HepG2 (cell line): ENCODE measurements around the gene RASD1. TPM values are rescaled to one million over a fixed set of nuclear protein-coding genes. Genes with fewer than 3 reads are reported as not detected.

ENCODE experiments used
- ATAC-seq: fragments of 200-7000 bp; cut with Tn5 transposase; 3 replicates; pipeline ENCODE4 v1.9.1; 2020; ENCODE audit warnings: mild to moderate bottlenecking, moderate library complexity
- BruUV-seq: library from RNA; stranded (reverse); fragments of 400-500 nt; replicated peaks from 2 replicates; lab custom pipeline; 2021; lab: Mats Ljungman, UMichigan
- CTCF ChIA-PET: fragments of 300-600 bp; formaldehyde crosslinking; extraction: SDS; loops from one replicate; lab custom pipeline; 2021; ENCODE audit warnings: low total read pairs, inconsistent platforms, low intra/inter-chr PET ratio; lab: Yijun Ruan, JAX
- POLR2A ChIA-PET: fragments of 350-600 bp; sonication (Branson Sonifier 250); formaldehyde crosslinking; loops from one replicate; lab custom pipeline; 2020; ENCODE audit warnings: antibody characterized with exemption, inconsistent platforms; lab: Yijun Ruan, JAX
- DNase-seq: peaks from one replicate; pipeline ENCODE4 v3.0.0-alpha.2; 2015; ENCODE audit warnings: low spot score
- FAIRE-seq: peaks from 3 replicates; lab custom pipeline; 2011; peaks lifted over from hg19 to GRCh38; lab: Jason Lieb, UNC
- H2AFZ ChIP-seq: one replicate; pipeline ENCODE4 v1.6.1; 2011; ENCODE audit warnings: low read length, inconsistent platforms
- H3K27ac ChIP-seq: fragments of 300-600 bp; 3 replicates; pipeline ENCODE4 v1.8.0; 2011; ENCODE audit warnings: mixed run types, mild to moderate bottlenecking, mixed read lengths, low read length, inconsistent platforms; ENCODE audit not compliant: insufficient read depth; ENCODE audit errors: extremely low read length
- H3K27me3 ChIP-seq, 2 experiments: fragments of 200-600 bp in 1 of 2; 2 replicates in 1 of 2; 3 replicates in 1 of 2; pipeline versions ENCODE4 v1.6.0 to v1.8.0; 2011; ENCODE audit warnings: low read length in 2 of 2, mild to moderate bottlenecking in 2 of 2, moderate library complexity in 2 of 2, inconsistent platforms in 1 of 2; ENCODE audit not compliant: insufficient read depth in 2 of 2, control insufficient read depth in 1 of 2
- H3K36me3 ChIP-seq, 2 experiments: fragments of 200-600 bp in 1 of 2; replicated peaks in 1 of 2; 2 replicates in 1 of 2; 3 replicates in 1 of 2; pipeline versions ENCODE4 v1.5.1 to v1.8.0; 2011; ENCODE audit warnings: low read length in 2 of 2, inconsistent platforms in 1 of 2; ENCODE audit not compliant: insufficient read depth in 2 of 2, control insufficient read depth in 1 of 2
- H3K4me1 ChIP-seq: 2 replicates; pipeline ENCODE4 v1.5.1; 2012; ENCODE audit warnings: low read length, inconsistent platforms; ENCODE audit not compliant: insufficient read depth
- H3K4me2 ChIP-seq: 2 replicates; pipeline ENCODE4 v1.6.0; 2011; ENCODE audit warnings: low read depth, low read length, inconsistent platforms
- H3K4me3 ChIP-seq, 3 experiments: fragments of 200-600 bp in 1 of 3; sonication (generic), shearing (Covaris generic) in 1 of 3; replicated peaks in 1 of 3; 2 replicates each; pipeline ENCODE4 v1.5.1; 2011 to 2016; ENCODE audit warnings: low read length in 3 of 3, inconsistent platforms in 2 of 3, low read depth in 2 of 3, mild to moderate bottlenecking in 2 of 3, control low read depth in 1 of 3, mixed read lengths in 1 of 3; ENCODE audit not compliant: insufficient read depth in 1 of 3
- H3K79me2 ChIP-seq: one replicate; pipeline ENCODE4 v1.6.1; 2011; ENCODE audit warnings: low read length, inconsistent platforms; ENCODE audit not compliant: insufficient read depth
- H3K9ac ChIP-seq: 2 replicates; pipeline ENCODE4 v1.6.0; 2011; ENCODE audit warnings: mild to moderate bottlenecking, low read depth, low read length, inconsistent platforms; ENCODE audit not compliant: insufficient read depth
- H3K9me3 ChIP-seq: 2 replicates; pipeline ENCODE4 v1.5.1; 2012; ENCODE audit warnings: mild to moderate bottlenecking, low read length
- H4K20me1 ChIP-seq: 2 replicates; pipeline ENCODE4 v1.6.0; 2011; ENCODE audit warnings: inconsistent platforms, mild to moderate bottlenecking, low read length, moderate library complexity; ENCODE audit not compliant: insufficient read depth
- KLF9 ChIP-seq: IDR thresholded peaks from 2 replicates; pipeline ENCODE4 v1.6.1; 2016; ENCODE audit warnings: low read depth
- MBD4 ChIP-seq: IDR thresholded peaks from 2 replicates; pipeline ENCODE4 v1.6.1; 2012; ENCODE audit warnings: low read length, inconsistent platforms, borderline replicate concordance
- NBN ChIP-seq: fragments of 450-650 bp; conservative IDR thresholded peaks from 2 replicates; pipeline ENCODE4 v1.6.1; 2017
- PAX8 ChIP-seq: sonication (generic); formaldehyde crosslinking; IDR thresholded peaks from 2 replicates; pipeline ENCODE4 v1.8.0; 2022; ENCODE audit warnings: mild to moderate bottlenecking, missing genetic modification reagents, borderline replicate concordance
- SMARCC2 ChIP-seq: fragments of 450-650 bp; IDR thresholded peaks from 2 replicates; pipeline ENCODE4 v1.6.1; 2017; ENCODE audit warnings: antibody characterized with exemption, mild to moderate bottlenecking
- XRCC5 ChIP-seq: fragments of 200-400 bp; formaldehyde crosslinking; optimal IDR thresholded peaks from 2 replicates; pipeline ENCODE3; 2017; ENCODE audit warnings: mild to moderate bottlenecking, low read length
- ZMYM2 ChIP-seq: sonication (generic); formaldehyde crosslinking; IDR thresholded peaks from 2 replicates; pipeline ENCODE4 v1.8.0; 2022; ENCODE audit warnings: mild to moderate bottlenecking, missing genetic modification reagents
- ZNF382 ChIP-seq: sonication (generic); formaldehyde crosslinking; IDR thresholded peaks from 2 replicates; pipeline ENCODE4 v1.5.0; 2020; ENCODE audit warnings: missing genetic modification reagents, mild to moderate bottlenecking, borderline replicate concordance
- ZNF816 ChIP-seq: sonication (generic); formaldehyde crosslinking; IDR thresholded peaks from 2 replicates; pipeline ENCODE4 v1.8.0; 2022; ENCODE audit warnings: missing genetic modification reagents, mild to moderate bottlenecking, borderline replicate concordance
- WGBS: methylation state at CpG from one replicate; pipeline ENCODE4 v1.1.6; 2017; ENCODE audit warnings: low lambda C conversion rate; 5-methylcytosine and 5-hydroxymethylcytosine counted together
- in situ Hi-C: cut with HindIII; loops from 2 replicates; pipeline ENCODE4 v1.10.0; 2017; ENCODE audit warnings: low pct_unique_long_range_greater_than_20kb; ENCODE audit not compliant: extremely low pct_ligation_motif_present
- intact Hi-C: fragments of 100-400 bp; cut with micrococcal nuclease; formaldehyde crosslinking; loops from one replicate; pipeline ENCODE4 v1.10.0; 2022; ENCODE audit not compliant: unreplicated experiment
- polyA plus RNA-seq, 8 experiments: library from polyadenylated mRNA; depleted of rRNA in 3 of 8; stranded (reverse) in 7 of 8; unstranded in 1 of 8; fragments of >200 nt; fragmentation: Illumina TruSeq in 4 of 8; extraction: Trizol in 4 of 8; gene quantifications; 2 replicates each; pipeline versions ENCODE4 v1.2.1 to v1.2.3, GENCODE V29; 2011 to 2016; ENCODE audit warnings: low read depth in 4 of 8, missing spikeins in 1 of 8, mixed read lengths in 1 of 8; ENCODE audit not compliant: insufficient read depth in 1 of 8
- total RNA-seq, 5 experiments: library from RNA; depleted of rRNA; stranded (reverse); fragments of >200 nt; fragmentation: Illumina TruSeq; extraction: Trizol; gene quantifications; 2 replicates each; pipeline ENCODE4 v1.2.3, GENCODE V29; 2016; ENCODE audit warnings: low read depth in 1 of 5
- TF ChIP-seq, protein P1 (sequence below): sonication (generic); formaldehyde crosslinking; IDR thresholded peaks from 2 replicates; pipeline ENCODE4 v1.4.0; 2020; ENCODE audit warnings: missing genetic modification reagents, low read depth, mild to moderate bottlenecking, borderline replicate concordance
- TF ChIP-seq, protein P2 (sequence below): sonication (generic); formaldehyde crosslinking; IDR thresholded peaks from 2 replicates; pipeline ENCODE4 v1.4.0; 2020; ENCODE audit warnings: missing genetic modification reagents
- TF ChIP-seq, protein P3 (sequence below): sonication (generic); formaldehyde crosslinking; IDR thresholded peaks from 2 replicates; pipeline ENCODE4 v1.5.0; 2020; ENCODE audit warnings: missing genetic modification reagents, mild to moderate bottlenecking, borderline replicate concordance
- TF ChIP-seq, protein P4 (sequence below): sonication (generic); formaldehyde crosslinking; IDR thresholded peaks from 2 replicates; pipeline ENCODE4 v1.4.0; 2020; ENCODE audit warnings: low read depth, missing genetic modification reagents
- TF ChIP-seq, protein P5 (sequence below): IDR thresholded peaks from 2 replicates; pipeline ENCODE4 v1.6.1; 2016; ENCODE audit warnings: missing compliant biosample characterization, missing genetic modification reagents, borderline replicate concordance
- TF ChIP-seq, protein P6 (sequence below): sonication (generic); formaldehyde crosslinking; IDR thresholded peaks from 2 replicates; pipeline ENCODE4 v1.8.0; 2022; ENCODE audit warnings: mild to moderate bottlenecking, missing genetic modification reagents, moderate library complexity

RASD1 gene
- total and polyA plus RNA-seq, 2 of the 13 experiments (the other 11 are each of a cell fraction or from before 2014, with no cell fraction given): 1.6 to 4.2 TPM

DNA sequence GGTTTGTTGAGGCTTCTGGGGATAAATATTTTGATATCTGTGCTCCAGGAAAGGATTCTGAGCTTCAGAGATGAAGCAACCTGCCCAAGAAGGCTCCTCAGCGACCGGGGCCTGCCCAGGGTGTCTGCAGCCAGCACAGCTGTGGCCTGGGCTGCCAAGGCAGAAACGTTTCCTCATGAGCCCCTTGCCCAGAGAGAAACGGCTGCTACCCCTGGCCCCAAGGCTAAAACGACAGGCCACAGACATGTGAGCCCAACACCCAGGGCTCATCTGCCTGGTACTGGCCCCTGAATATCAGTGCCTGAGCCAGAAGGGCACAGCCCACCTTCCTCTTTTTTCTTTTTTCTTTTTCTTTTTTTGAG, 45.4 kb upstream of the RASD1 start:
- Histone ChIP-seq H3K27me3 (no peaks in the 10 kb centered on the region), H3K4me3 (no peak overlapping the region), H3K36me3 (no peaks in the 10 kb centered on the region; a peak in 1 of 5 replicates), H3K9me3 (no peaks in the 10 kb centered on the region), H3K4me2 (no peak overlapping the region), H3K27ac (no peak overlapping the region), H3K9ac (no peak overlapping the region), H3K79me2 (no peaks in the 10 kb centered on the region), H4K20me1 (no peaks in the 10 kb centered on the region), H3K4me1 (peaks cover 53% of the 10 kb centered on the region), H2AFZ (no peak overlapping the region)
- ATAC-seq (no peak), DNase-seq (no peak), FAIRE-seq (no peak)
- 79% methylated on average over 1 of the region's 5 CpGs for WGBS
- in situ Hi-C loops: no loop called here
- no TSS peak for BruUV-seq
- CTCF ChIA-PET: no interaction called here
- intact Hi-C loops: no loop called here
- POLR2A ChIA-PET: interaction anchor here (1.5 kb wide), 1 partner anchor 45 kb away, joined by 5 read pairs; no protein-coding TSS in a partner anchor
- no peak for TF ChIP-seq KLF9 (CRISPR knock-in tag)
- no peak for TF ChIP-seq ZNF382 (CRISPR knock-in tag)
- no peak for TF ChIP-seq NBN
- TF ChIP-seq SMARCC2: no peak
- TF ChIP-seq MBD4: no peak
- TF ChIP-seq, protein P1, sequence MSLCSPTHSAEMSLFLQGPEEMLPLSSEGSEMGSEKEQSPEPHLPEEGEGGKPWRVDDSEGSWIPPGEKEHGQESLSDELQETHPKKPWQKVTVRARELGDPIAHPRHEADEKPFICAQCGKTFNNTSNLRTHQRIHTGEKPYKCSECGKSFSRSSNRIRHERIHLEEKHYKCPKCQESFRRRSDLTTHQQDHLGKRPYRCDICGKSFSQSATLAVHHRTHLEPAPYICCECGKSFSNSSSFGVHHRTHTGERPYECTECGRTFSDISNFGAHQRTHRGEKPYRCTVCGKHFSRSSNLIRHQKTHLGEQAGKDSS: no peak
- TF ChIP-seq, protein P2, sequence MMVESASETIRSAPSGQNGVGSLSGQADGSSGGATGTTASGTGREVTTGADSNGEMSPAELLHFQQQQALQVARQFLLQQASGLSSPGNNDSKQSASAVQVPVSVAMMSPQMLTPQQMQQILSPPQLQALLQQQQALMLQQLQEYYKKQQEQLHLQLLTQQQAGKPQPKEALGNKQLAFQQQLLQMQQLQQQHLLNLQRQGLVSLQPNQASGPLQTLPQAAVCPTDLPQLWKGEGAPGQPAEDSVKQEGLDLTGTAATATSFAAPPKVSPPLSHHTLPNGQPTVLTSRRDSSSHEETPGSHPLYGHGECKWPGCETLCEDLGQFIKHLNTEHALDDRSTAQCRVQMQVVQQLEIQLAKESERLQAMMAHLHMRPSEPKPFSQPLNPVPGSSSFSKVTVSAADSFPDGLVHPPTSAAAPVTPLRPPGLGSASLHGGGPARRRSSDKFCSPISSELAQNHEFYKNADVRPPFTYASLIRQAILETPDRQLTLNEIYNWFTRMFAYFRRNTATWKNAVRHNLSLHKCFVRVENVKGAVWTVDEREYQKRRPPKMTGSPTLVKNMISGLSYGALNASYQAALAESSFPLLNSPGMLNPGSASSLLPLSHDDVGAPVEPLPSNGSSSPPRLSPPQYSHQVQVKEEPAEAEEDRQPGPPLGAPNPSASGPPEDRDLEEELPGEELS (CRISPR knock-in tag): no peak
- TF ChIP-seq, protein P3, sequence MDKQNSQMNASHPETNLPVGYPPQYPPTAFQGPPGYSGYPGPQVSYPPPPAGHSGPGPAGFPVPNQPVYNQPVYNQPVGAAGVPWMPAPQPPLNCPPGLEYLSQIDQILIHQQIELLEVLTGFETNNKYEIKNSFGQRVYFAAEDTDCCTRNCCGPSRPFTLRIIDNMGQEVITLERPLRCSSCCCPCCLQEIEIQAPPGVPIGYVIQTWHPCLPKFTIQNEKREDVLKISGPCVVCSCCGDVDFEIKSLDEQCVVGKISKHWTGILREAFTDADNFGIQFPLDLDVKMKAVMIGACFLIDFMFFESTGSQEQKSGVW (CRISPR knock-in tag): no peak
- TF ChIP-seq, protein P4, sequence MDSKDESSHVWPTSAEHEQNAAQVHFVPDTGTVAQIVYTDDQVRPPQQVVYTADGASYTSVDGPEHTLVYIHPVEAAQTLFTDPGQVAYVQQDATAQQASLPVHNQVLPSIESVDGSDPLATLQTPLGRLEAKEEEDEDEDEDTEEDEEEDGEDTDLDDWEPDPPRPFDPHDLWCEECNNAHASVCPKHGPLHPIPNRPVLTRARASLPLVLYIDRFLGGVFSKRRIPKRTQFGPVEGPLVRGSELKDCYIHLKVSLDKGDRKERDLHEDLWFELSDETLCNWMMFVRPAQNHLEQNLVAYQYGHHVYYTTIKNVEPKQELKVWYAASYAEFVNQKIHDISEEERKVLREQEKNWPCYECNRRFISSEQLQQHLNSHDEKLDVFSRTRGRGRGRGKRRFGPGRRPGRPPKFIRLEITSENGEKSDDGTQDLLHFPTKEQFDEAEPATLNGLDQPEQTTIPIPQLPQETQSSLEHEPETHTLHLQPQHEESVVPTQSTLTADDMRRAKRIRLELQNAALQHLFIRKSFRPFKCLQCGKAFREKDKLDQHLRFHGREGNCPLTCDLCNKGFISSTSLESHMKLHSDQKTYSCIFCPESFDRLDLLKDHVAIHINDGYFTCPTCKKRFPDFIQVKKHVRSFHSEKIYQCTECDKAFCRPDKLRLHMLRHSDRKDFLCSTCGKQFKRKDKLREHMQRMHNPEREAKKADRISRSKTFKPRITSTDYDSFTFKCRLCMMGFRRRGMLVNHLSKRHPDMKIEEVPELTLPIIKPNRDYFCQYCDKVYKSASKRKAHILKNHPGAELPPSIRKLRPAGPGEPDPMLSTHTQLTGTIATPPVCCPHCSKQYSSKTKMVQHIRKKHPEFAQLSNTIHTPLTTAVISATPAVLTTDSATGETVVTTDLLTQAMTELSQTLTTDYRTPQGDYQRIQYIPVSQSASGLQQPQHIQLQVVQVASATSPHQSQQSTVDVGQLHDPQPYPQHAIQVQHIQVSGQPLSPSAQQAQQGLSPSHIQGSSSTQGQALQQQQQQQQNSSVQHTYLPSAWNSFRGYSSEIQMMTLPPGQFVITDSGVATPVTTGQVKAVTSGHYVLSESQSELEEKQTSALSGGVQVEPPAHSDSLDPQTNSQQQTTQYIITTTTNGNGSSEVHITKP: no peak
- no peak for TF ChIP-seq XRCC5
- TF ChIP-seq PAX8 (CRISPR knock-in tag): no peak
- TF ChIP-seq, protein P5, sequence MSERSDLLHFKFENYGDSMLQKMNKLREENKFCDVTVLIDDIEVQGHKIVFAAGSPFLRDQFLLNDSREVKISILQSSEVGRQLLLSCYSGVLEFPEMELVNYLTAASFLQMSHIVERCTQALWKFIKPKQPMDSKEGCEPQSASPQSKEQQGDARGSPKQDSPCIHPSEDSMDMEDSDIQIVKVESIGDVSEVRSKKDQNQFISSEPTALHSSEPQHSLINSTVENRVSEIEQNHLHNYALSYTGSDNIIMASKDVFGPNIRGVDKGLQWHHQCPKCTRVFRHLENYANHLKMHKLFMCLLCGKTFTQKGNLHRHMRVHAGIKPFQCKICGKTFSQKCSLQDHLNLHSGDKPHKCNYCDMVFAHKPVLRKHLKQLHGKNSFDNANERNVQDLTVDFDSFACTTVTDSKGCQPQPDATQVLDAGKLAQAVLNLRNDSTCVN (CRISPR knock-in tag): no peak
- TF ChIP-seq ZNF816 (CRISPR knock-in tag): no peak
- TF ChIP-seq, protein P6, sequence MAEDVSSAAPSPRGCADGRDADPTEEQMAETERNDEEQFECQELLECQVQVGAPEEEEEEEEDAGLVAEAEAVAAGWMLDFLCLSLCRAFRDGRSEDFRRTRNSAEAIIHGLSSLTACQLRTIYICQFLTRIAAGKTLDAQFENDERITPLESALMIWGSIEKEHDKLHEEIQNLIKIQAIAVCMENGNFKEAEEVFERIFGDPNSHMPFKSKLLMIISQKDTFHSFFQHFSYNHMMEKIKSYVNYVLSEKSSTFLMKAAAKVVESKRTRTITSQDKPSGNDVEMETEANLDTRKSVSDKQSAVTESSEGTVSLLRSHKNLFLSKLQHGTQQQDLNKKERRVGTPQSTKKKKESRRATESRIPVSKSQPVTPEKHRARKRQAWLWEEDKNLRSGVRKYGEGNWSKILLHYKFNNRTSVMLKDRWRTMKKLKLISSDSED: no peak
- TF ChIP-seq ZMYM2: no peak
